Left renal cortex interstitium (tissue), 4 donors: Measurements from ENCODE around the gene ITGB1BP1. TPM values are rescaled to one million over a fixed set of nuclear protein-coding genes. Genes with fewer than 3 reads are reported as not detected.

Experiments
- DNase-seq, 4 donors: peaks; one replicate each; pipeline ENCODE4 v3.0.0-alpha.2; 2013; ENCODE audit warnings: low read depth in 4 of 4, low spot score in 2 of 4, missing footprints in 1 of 4
- polyA plus RNA-seq, 4 donors: library from polyadenylated mRNA; unstranded; fragments of 120-200 nt; gene quantifications; one replicate each; pipeline ENCODE4 v1.2.1, GENCODE V29; 2013; ENCODE audit not compliant: insufficient read length in 4 of 4

Gene ITGB1BP1
- polyA plus RNA-seq, 4 donors, result 76.6 to 83.0 (median 82.6) TPM

DNA sequence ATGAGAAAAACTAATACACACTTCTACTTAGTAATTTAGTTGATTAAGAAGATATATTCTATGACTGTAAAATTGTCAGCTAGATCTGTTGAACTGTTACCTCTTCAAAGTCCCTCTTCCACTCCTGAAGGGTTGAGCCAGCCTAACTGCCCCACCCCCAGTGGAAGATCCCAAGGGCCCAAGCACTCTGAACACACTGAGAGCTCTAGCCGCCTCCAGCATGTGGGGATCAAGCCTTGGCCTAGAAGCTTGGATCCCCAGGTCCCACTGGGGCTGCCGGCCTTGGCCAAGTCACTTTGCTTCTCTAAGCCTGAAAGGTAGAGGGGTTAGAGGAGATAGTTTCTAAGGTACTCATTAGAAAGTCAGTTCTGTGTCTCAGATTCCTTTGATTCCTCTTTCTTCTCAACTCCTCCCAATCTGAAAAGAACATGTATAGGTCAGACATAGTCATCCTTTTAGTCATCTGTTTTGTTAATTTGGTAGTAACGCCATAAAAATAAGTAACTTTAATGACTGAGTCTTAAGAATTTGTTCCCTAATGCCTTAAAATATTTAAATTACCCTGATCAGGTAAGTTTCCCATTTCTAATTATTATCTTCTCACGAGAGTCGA is 5.7 kb upstream of the ITGB1BP1 start:
- no peak for DNase-seq

DNA sequence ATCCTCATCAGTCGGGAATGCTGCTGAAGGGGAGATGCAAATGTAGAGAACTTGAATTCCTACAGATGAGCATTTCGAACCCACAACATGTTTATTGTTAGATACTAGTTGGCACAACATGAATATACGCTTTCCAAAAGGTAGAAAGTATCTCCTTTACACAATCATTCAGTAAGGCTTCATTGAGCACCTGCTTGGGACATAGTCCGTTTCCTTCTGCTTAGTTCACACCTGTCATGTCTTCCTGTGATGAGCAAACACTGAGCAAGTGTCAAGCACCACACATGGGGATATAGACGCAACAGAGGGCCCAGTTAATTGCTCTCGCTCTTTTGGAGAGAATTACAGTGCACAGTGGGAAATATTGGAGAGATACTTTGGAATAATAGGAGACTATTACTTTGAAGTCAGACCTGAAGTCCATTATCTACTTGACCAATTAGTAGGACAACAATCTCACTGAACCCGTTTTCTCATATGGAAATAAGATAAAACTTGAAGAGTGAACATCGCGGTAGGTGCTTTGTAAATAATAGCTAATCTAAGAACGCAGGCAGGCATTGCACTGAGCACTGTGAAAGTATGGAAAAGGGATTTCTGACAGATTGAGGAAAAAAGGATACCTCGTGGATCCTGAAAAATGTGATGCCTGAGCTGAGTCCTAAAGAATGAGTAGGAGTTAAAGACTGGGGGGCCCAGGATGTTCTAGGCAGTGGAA is 1.3 kb upstream of the ITGB1BP1 start:
- no peak for DNase-seq

DNA sequence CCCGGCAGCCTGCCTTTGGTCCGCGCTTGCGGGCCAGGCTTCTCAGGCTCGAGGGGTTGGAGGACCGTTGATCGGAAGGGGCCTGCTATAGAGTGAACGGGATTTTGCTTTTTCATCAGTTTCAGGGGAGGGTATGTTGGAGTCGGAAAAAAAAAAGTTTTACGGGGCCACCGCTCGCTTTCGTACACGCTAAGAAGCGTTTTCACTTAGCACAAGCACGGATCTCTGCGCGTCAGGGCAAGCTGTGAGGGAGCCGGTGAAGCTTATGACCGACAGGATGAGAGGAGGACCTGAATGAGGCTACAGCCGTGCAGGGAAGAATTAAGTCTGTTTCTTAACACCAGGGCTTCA is 569 bp upstream of the ITGB1BP1 start:
- DNase-seq, result no peak

DNA sequence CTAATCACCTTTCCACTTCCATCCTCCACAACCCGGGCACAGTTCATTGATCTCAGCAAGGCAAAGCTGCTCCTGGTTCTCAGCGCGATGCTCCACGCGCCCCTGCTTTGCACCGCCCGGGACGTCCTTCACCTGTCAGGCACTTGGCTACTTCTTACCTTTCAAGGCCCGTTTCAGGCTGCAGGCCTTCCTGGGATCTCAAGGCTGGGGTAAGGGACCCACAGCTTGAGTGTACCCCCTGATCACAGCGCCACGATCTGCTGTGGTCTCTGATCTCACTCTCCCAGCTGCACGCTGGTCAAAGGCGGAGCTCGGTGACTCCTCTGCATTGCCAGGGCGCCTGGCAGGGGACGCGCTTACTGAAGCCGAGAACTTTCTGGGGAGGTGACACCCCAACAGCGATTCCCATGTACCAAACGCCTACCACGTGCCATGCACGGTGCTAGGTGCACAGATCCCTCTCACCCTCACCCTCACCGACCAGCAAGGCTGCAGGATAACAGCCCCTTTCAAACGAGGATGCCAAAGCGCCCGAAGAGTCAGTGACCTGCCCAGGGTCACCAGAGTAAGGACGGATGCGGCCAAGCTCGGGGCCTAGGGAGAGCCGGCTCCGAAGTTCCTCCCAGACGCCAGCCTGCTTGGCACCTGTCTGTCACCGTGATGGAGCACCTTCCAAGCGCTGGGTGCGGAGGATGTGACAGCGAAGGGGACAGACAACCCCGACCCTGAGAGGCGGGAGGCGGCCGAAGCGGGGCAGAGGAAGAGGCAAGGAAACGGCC is 818 bp downstream of the ITGB1BP1 start:
- no peak for DNase-seq

DNA sequence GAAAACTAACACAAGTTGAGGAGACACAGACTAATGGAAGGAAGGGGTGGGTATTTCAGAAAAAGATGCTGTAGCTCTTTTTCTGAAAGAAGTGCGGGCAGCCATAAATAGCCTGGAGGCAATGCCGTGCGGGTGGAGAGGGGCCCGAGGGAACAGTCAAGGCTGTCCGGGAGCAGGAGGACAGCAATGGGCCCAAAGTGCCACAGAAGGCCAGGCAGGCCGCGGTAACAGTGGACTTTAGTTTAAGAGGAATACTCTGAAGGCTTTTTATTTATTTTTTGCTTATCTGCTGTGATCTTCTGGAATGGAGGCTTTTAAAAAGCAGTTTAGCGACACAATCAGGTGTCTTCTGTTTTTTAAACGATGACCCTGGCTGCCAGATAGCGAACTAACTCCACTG is 2.8 kb downstream of the ITGB1BP1 start:
- DNase-seq, result no peak

DNA sequence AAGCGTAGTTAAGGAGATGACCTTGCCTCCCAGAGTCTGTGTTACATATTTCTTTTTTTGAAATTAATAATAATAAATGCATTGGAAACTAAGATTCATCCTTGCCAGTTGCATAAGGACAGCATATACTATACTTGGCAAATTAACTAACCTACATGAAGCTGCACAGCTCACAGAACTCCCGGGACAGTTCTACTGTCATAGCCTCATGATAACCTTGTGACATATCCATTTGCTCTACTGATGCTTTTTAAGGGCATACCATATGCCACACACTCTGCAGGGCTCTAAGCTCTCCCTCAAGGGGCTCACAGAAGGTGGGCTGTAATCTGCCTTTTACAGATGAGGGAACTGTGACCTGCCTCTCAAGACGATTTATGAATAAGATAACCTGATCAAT is 3.8 kb downstream of the ITGB1BP1 start:
- DNase-seq, result no peak

DNA sequence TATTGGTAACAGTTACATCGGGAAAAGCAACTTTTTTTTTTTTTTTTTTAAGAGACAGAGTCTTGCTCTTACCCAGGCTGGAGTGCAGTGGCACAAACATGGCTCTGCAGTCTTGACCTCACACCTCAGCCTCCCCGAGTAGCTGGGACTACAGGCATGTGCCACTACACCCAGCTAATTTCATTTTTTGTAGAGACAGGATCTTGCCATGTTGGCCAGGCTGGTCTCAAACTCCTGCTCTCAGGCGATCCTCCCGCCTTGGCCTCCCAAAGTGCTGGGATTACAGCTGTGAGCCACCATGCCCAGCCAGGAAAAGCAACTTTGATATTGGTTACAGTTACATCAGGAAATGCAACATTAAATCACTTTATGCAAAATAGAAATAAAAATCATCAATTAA is 4.6 kb downstream of the ITGB1BP1 start:
- DNase-seq, result no peak

DNA sequence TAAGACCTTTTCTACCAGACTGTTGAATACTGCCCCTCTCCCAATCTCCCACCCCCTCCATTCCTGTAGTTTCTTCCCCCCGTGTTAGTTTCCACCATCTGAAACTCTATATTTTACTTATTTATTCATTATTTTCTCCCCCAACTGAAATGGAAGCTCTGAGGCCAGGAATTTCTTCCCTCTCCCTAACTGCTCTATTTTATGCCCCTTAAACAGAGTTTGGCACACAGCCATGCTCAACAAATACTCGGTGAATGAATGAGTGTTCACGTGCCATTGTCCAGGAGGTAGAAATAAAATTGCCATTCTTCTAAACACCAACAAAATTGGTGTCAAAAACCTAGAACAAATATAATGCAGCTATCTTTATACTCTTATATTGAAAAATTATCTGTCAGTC is 5.6 kb downstream of the ITGB1BP1 start:
- DNase-seq, result no peak

DNA sequence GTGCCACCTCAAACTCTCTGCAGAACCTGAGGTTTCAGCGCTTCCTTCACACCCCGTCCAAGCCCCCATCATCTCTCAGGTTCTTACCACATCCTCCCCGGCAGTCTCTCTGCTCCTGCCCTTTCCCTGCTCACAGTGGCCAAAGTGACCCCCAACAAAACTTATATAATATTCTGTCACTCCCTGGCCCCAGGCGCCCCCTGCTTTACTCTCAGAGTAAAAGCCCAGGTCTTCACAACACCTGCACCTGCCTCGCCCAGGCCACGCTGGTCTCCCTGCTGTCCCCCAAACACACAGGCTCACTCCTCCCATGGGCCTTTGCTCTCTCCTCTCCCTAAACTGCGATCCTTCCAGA is 6.4 kb downstream of the ITGB1BP1 start:
- no peak for DNase-seq

DNA sequence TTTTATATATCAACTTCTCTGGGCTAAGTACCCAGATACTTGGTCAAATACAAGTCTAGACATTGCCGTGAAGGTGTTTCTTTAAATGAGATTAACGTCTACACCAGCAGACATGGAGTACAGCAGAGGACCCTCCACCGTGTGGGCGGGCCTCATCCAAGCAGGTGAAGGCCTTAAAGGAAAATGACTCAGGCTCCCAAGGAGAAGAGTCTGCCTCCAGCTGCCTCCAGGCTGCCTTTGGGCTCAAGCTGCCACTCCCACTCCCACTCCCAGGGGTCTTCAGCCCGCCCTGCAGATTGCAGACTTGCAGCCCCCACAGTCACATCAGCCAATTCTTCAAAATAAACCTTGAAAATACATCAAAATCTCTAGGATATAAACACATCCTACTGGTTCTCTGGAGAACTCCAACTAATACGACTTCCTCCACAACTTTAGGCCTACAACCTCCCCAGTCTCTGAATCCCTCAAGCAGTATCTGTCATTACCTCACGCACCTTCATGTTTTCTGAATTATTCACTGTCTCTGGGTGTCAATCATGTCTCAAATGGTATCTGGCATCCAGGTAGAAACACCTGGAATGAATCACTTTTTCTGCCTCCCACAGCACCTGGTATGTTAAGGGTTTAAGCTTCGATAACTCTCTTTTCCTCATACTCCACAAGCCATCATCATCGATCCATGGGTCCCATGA is 6.9 kb downstream of the ITGB1BP1 start:
- DNase-seq, result no peak

DNA sequence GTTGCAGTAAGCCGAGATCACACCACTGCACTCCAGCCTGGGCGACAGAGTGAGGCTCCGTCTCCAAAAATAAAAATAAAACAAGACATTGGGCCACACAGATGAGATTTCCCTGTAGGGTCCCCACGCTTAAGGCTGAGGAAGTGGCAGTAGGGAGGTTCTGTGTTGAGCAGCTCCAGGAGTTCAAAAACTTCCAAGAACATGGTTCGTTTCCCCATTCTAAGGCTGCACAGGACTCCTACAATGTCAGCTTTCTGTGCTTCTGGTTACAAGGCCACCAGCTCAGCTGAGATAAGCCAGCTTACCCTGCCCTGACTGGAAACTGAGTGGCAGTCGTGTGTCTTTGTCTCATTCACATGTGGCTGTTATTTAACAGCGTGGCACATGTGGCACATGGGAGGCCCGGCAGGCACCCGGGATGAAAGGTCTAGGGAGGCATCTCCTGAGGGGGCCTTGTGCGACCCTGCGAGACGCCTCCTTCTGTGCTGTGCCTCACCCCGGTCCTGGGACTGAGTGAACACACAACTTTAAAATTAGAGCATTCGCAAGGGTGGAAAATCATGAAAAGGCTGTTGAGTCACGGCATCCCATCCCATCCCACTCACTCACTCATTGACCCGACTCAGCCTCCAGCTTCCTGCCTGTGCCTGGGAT is 7.7 kb downstream of the ITGB1BP1 start:
- no peak for DNase-seq

DNA sequence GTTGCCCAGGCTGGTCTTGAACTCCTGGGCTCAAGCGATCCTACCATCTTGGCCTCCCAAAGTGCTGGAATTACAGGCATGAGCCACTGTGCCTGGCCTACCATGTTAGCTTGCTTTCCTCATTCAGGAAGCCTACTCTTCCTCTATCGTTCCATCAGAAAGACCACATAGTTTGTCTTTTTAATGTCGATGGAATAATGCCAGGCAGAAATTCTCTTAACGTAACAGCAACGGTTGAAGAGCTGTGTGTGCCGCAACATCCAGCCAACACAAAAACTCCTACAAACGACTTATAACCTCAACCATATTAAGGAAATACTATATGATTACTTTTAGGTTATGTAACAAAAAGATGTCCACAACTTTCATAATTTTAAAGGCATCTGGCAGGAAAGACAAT is 10.5 kb downstream of the ITGB1BP1 start:
- no peak for DNase-seq

DNA sequence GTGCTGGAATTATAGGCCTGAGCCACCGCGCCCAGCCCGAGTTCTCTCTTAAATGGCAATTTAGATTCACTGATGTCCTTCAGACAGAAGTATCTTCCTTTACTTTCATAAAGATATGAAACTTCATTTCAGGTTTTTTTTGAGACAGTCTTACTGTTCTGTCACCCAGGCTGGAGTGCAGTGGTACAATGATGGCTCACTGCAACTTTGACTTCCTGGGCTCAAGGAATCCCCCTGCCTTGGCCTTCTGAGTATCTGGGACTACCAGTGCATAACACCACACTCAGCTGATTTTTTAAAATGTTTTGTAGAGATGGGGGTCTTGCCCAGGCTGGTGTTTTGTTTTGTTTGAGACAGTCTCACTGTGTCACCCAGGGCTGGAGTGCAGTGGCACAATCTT is 13.2 kb downstream of the ITGB1BP1 start:
- DNase-seq, result no peak

DNA sequence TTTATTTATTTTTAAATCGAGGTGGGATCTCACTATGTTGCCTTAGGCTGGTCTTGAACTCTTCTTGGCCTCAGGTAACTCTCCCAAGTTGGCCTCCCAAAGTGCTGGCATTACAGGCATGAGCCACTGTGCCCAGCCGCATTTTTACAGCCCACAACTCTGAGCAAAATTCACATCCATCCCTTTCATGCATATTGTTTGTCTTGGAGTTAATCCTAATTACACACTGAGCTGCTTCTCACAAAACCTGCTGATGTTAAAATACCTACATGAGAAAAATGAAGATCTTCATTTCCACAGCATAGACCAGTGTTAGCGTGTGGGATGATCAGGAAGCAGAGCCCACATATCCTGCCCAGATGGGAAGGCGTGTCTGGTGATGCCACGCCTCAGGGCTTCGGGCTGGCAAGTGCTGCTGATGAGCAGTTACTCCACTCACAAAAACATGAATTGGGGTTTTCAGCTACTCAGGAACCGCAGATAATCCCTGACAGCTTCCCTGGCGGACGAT is 14.6 kb downstream of the ITGB1BP1 start:
- DNase-seq, result no peak

DNA sequence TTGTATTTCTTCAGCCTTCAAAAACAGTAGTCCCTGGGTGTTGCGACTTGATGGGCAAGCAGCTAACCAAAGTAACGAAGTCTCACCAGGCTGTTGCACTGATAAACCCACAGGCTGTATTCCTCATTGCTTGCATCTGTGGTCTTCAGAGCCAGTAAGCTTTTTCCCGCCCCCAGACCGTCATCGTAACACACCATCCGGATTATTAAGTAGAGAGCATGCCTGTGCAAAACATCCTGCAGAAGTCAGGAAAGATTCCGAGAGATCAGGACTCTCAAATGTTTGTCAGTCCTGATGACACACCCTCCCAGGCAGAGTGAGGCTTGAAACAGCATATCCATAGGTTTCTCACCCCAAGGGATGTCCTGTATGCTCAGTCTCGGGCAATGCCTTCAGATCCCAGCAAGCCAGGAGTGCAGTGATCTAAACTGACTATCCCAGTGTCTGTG is 15.9 kb downstream of the ITGB1BP1 start:
- no peak for DNase-seq

DNA sequence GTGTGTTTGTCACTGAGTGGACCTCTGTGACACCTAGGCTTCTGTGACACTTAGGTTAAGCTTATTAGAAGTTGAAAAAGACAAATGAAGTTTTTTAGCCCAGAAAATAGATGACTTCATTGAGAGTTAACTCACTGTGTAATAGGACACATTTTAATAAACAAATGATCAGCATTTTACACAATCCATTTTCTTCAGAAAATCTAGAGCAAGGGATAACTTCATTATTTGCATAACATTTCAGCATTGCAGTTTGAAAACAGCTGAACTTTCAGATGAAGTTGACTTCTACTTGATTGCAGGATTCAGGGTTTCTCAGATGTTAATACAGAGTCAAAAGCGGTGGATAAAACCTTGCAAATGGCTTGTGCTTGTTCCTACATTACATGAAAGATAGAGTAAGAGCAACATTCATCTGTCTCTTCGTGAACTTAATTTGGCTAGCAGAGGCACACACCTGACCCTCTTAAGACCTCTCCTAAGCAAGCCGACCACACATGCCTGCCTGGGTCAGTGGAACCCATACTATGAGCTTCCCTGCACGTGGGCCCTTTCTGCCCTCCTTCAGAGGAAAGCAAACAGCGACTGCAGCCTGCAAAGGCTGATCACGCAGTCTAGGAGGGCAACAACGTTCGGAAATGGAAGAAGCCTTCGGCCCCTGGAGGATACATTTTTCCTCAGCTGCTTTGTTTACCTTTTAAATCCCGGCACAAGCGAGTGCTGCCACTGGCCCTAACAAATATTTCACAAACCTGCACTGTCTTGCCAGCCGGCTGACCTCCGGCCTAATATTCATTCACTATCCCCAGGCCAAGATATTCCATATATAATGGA is 16.6 kb downstream of the ITGB1BP1 start:
- DNase-seq, result no peak

DNA sequence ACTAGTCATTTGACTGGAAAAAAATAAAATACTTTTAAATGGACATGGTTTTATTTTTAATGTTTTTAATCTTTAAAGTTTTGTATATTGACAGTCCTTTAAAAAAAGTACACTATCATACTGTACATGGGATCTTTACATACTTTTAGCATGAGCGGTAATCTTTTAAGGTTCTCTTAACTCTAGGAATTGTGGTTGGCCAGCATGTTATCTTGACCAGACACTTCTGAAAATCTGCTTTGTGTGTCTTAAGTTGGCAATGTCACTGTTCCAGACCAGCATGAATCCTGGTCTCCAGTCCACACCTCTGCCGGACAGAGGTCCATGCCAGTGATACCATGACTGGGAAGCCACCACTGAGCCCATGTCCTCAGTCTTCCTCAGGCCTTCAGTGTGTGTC is 17.7 kb downstream of the ITGB1BP1 start:
- no peak for DNase-seq

DNA sequence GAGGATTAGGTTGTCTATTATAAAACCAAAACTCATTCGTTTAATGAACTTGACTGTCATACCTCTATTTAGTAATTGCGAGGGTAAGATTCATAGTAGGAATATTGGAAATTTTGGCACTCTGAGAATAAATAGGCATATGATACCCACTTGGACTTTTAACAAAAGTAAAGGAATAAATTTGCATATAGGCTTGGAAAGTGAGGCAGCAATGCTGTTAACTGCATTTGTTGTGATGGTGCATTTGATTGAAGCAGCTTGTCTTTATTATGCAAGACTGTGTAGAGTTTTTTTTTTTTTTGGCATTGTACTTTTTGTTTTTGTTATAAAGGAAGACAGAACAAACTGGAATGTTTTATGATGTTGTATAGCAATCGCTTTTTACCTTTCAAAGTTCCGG is 18.9 kb downstream of the ITGB1BP1 start:
- no peak for DNase-seq

DNA sequence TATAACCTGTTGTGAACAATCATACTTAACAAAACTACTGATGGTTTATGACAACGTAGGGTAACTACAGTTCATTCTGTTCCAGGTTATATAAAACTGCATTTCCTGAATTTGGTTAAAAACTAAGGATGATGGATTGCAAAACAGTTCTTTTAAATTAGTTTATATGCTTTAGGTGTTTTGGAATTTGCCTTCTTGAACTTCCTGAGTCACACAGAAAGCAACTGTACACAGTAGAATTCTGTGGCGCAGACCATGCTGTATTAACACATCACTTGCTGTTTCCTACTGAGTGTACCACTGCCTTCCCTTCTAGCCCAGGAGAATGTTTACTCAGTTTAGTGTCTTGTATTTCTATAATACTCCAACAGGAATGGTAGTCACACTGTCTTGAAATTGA is 19.4 kb downstream of the ITGB1BP1 start:
- no peak for DNase-seq
